T-cell (primary cell): ENCODE data around the gene ADPGK. TPM values are rescaled to one million over a fixed set of nuclear protein-coding genes. Genes with fewer than 3 reads are reported as not detected.

Experiments
- ATAC-seq, 4 experiments: fragments of 200-7000 bp in 3 of 4; fragments of 150-1000 bp in 1 of 4; cut with Tn5 transposase; replicated peaks in 1 of 4; 1 replicate in 3 of 4; 2 replicates in 1 of 4; pipeline ENCODE4 v1.10.0; 2021; ENCODE audit warnings: moderate library complexity in 3 of 4, mild to moderate bottlenecking in 2 of 4, moderate number of reproducible peaks in 1 of 4
- CTCF ChIA-PET, 2 donors: fragments of 300-600 bp; sonication (Branson Sonifier 250); formaldehyde crosslinking; loops; one replicate each; lab custom pipeline; 2022; ENCODE audit warnings: antibody characterized with exemption in 2 of 2; lab: Charles Lee
- POLR2A ChIA-PET, 2 donors: fragments of 300-600 bp; sonication (Branson Sonifier 250); formaldehyde crosslinking; loops; one replicate each; lab custom pipeline; 2022; ENCODE audit warnings: antibody characterized with exemption in 2 of 2; lab: Charles Lee
- DNase-seq, 35 experiments: peaks; one replicate each; pipeline versions ENCODE4 v3.0.0 to v3.0.0-alpha.2; 2013 to 2023
- H3K27ac ChIP-seq: one replicate; pipeline ENCODE4 v1.5.1; 2013; ENCODE audit warnings: low read length
- H3K27me3 ChIP-seq, 2 experiments: replicated peaks in 1 of 2; 1 replicate in 1 of 2; 2 replicates in 1 of 2; pipeline versions ENCODE4 v1.6.1 to v1.7.0; 2013; ENCODE audit warnings: low read length in 1 of 2, mixed read lengths in 1 of 2; ENCODE audit not compliant: control insufficient read depth in 2 of 2, insufficient read depth in 2 of 2; ENCODE audit errors: extremely low read depth in 1 of 2
- H3K36me3 ChIP-seq, 2 donors: 1 replicate in 1 of 2; 2 replicates in 1 of 2; pipeline versions ENCODE4 v1.6.1 to v1.7.0; 2013; ENCODE audit warnings: low read length in 1 of 2; ENCODE audit not compliant: control insufficient read depth in 2 of 2, insufficient read depth in 1 of 2; ENCODE audit errors: extremely low read depth in 1 of 2
- H3K4me1 ChIP-seq, 2 experiments: 1 replicate in 1 of 2; 2 replicates in 1 of 2; pipeline versions ENCODE4 v1.6.1 to v1.7.0; 2013; ENCODE audit warnings: low read length in 2 of 2, mixed read lengths in 1 of 2; ENCODE audit not compliant: insufficient read depth in 2 of 2, control insufficient read depth in 1 of 2; ENCODE audit errors: extremely low read depth in 1 of 2
- H3K4me3 ChIP-seq, 2 donors: 1 replicate in 1 of 2; 2 replicates in 1 of 2; pipeline versions ENCODE4 v1.5.1 to v1.7.0; 2013; ENCODE audit warnings: mild to moderate bottlenecking in 2 of 2, low read length in 1 of 2, moderate library complexity in 1 of 2; ENCODE audit not compliant: control insufficient read depth in 1 of 2; ENCODE audit errors: extremely low read depth in 1 of 2
- H3K9me3 ChIP-seq: 2 replicates; pipeline ENCODE4 v1.7.0; 2013
- H3K27ac Mint-ChIP-seq, 2 donors: one replicate each; pipeline ENCODE4 v1.8.0; 2020 to 2021; ENCODE audit warnings: mild to moderate bottlenecking in 2 of 2, mixed read lengths in 2 of 2
- H3K27me3 Mint-ChIP-seq, 2 donors: one replicate each; pipeline ENCODE4 v1.8.0; 2021 to 2022; ENCODE audit warnings: mixed read lengths in 2 of 2
- H3K36me3 Mint-ChIP-seq: one replicate; pipeline ENCODE4 v1.8.0; 2021; ENCODE audit warnings: mixed read lengths
- H3K4me1 Mint-ChIP-seq, 3 donors: one replicate each; pipeline ENCODE4 v1.8.0; 2020 to 2022; ENCODE audit warnings: mixed read lengths in 3 of 3, mild to moderate bottlenecking in 1 of 3
- H3K4me3 Mint-ChIP-seq, 3 donors: one replicate each; pipeline ENCODE4 v1.8.0; 2020 to 2022; ENCODE audit warnings: mild to moderate bottlenecking in 3 of 3, mixed read lengths in 3 of 3, moderate library complexity in 3 of 3
- H3K9me3 Mint-ChIP-seq, 3 donors: one replicate each; pipeline ENCODE4 v1.8.0; 2020 to 2022; ENCODE audit warnings: mixed read lengths in 3 of 3
- WGBS: methylation state at CpG from one replicate; pipeline ENCODE4 v1.1.5; 2013; ENCODE audit warnings: missing lambda C conversion rate; ENCODE audit not compliant: insufficient coverage; 5-methylcytosine and 5-hydroxymethylcytosine counted together
- total RNA-seq, 35 experiments: library from RNA in 6 of 35; stranded (reverse) in 6 of 35; fragments of 120-200 nt in 1 of 35; gene quantifications; one replicate each; pipeline versions ENCODE4 v1.2.1 to v1.2.4 and lab custom pipeline; 2013 to 2026

Gene ADPGK
- total RNA-seq, 5 donors from 2014 or later (not counting 1 experiment from before 2014, with no cell fraction given): 97.0 to 106 (median 102) TPM

GRCh38 chr15:72793766-72794660, 10.5 kb upstream of the ADPGK start:
- DNase-seq (no peak), ATAC-seq (no peak)
- no peak overlapping the region for H3K4me3 ChIP-seq
- H3K4me1 Mint-ChIP-seq: peaks cover 10 to 17% (median 13%) of the 10 kb centered on the region in 3 donors
- H3K27me3 ChIP-seq: peaks cover 3 to 15% of the 10 kb centered on the region in 2 experiments
- H3K9me3 Mint-ChIP-seq: no peaks in the 10 kb centered on the region
- H3K27ac Mint-ChIP-seq: no peak overlapping the region
- no peaks in the 10 kb centered on the region for H3K36me3 Mint-ChIP-seq
- no peaks in the 10 kb centered on the region for H3K36me3 ChIP-seq
- ChIA-PET POLR2A (interaction anchor here in 1 of 2 donors (0.6 kb wide), 1 partner anchor 11 kb away, joined by 3 read pairs; no protein-coding TSS in a partner anchor), CTCF (interaction anchor here in 1 of 2 donors (0.6 kb wide), 1 partner anchor 447 kb away, joined by 3 read pairs; no protein-coding TSS in a partner anchor)
- H3K9me3 ChIP-seq: no peaks in the 10 kb centered on the region
- H3K27me3 Mint-ChIP-seq: peaks cover 7 to 15% of the 10 kb centered on the region in 2 donors
- WGBS: 79% methylated on average over 3 of the region's 7 CpGs
- no peak overlapping the region for H3K4me3 Mint-ChIP-seq
- peaks cover 0 to 10% of the 10 kb centered on the region in 2 experiments for H3K4me1 ChIP-seq
- H3K27ac ChIP-seq: no peak overlapping the region

GRCh38 chr15:72792431-72792830, 8.9 kb upstream of the ADPGK start:
- Histone ChIP-seq H3K27me3 (peaks cover 3 to 10% of the 10 kb centered on the region in 2 experiments), H3K9me3 (no peaks in the 10 kb centered on the region), H3K4me1 (peaks cover 0 to 10% of the 10 kb centered on the region in 2 experiments), H3K27ac (no peak overlapping the region), H3K36me3 (no peaks in the 10 kb centered on the region), H3K4me3 (no peak overlapping the region)
- CTCF ChIA-PET: interaction anchor here (0.6 to 0.9 kb wide), 4 partner anchors 20 to 408 kb away, joined by 3 to 11 read pairs (median 5); no protein-coding TSS in a partner anchor
- H3K27me3 Mint-ChIP-seq: peaks cover 4 to 8% of the 10 kb centered on the region in 2 donors
- H3K4me3 Mint-ChIP-seq: no peak overlapping the region
- H3K4me1 Mint-ChIP-seq: peaks cover 9 to 17% (median 10%) of the 10 kb centered on the region in 3 donors
- no peak for DNase-seq
- H3K9me3 Mint-ChIP-seq: no peaks in the 10 kb centered on the region
- POLR2A ChIA-PET: no interaction called here
- H3K36me3 Mint-ChIP-seq: no peaks in the 10 kb centered on the region
- WGBS: 100% methylated on average over 1 of the region's 2 CpGs
- no peak for ATAC-seq
- H3K27ac Mint-ChIP-seq: no peak overlapping the region

GRCh38 chr15:72790302-72790910, 6.8 kb upstream of the ADPGK start:
- Mint-ChIP-seq H3K27ac (no peak overlapping the region), H3K36me3 (no peaks in the 10 kb centered on the region), H3K27me3 (peaks cover 0 to 3% of the 10 kb centered on the region in 2 donors), H3K4me3 (no peak overlapping the region), H3K9me3 (no peaks in the 10 kb centered on the region), H3K4me1 (peaks cover 0 to 28% (median 7%) of the 10 kb centered on the region in 3 donors)
- ChIA-PET CTCF (no interaction called here), POLR2A (no interaction called here)
- ATAC-seq (no peak), DNase-seq (no peak)
- WGBS: no CpG with 5 or more reads among the region's 1 CpG
- H3K9me3 ChIP-seq: no peaks in the 10 kb centered on the region
- no peaks in the 10 kb centered on the region for H3K36me3 ChIP-seq
- peaks cover 0 to 3% of the 10 kb centered on the region in 2 experiments for H3K27me3 ChIP-seq
- no peak overlapping the region for H3K27ac ChIP-seq
- H3K4me1 ChIP-seq: peaks cover 0 to 15% of the 10 kb centered on the region in 2 experiments
- H3K4me3 ChIP-seq: no peak overlapping the region

GRCh38 chr15:72787526-72787925, 4.0 kb upstream of the ADPGK start:
- H3K27ac Mint-ChIP-seq: peak overlapping the region; percentile 82 to 95
- H3K27me3 Mint-ChIP-seq: peaks cover 0 to 2% of the 10 kb centered on the region in 2 donors
- H3K4me3 ChIP-seq: no peak overlapping the region
- peaks cover 4 to 30% of the 10 kb centered on the region in 2 experiments for H3K4me1 ChIP-seq
- H3K36me3 ChIP-seq: no peaks in the 10 kb centered on the region
- DNase-seq (no peak), ATAC-seq (no peak)
- no CpG with 5 or more reads among the region's 1 CpG for WGBS
- POLR2A ChIA-PET: no interaction called here
- no peaks in the 10 kb centered on the region for H3K9me3 ChIP-seq
- H3K9me3 Mint-ChIP-seq: no peaks in the 10 kb centered on the region
- CTCF ChIA-PET: no interaction called here
- no peaks in the 10 kb centered on the region for H3K36me3 Mint-ChIP-seq
- H3K27ac ChIP-seq: peak overlapping the region; percentile 91
- no peaks in the 10 kb centered on the region for H3K27me3 ChIP-seq
- no peak overlapping the region for H3K4me3 Mint-ChIP-seq
- H3K4me1 Mint-ChIP-seq: peaks cover 18 to 49% (median 24%) of the 10 kb centered on the region in 3 donors

GRCh38 chr15:72786676-72787345, 3.3 kb upstream of the ADPGK start:
- ATAC-seq: no peak

GRCh38 chr15:72786242-72786641, 2.7 kb upstream of the ADPGK start:
- H3K27ac ChIP-seq: peak overlapping the region; percentile 91
- no peaks in the 10 kb centered on the region for H3K9me3 ChIP-seq
- no peak for DNase-seq
- ATAC-seq: no peak
- Mint-ChIP-seq H3K27me3 (no peaks in the 10 kb centered on the region), H3K4me1 (peaks cover 29 to 60% (median 34%) of the 10 kb centered on the region in 3 donors), H3K4me3 (no peak overlapping the region), H3K9me3 (no peaks in the 10 kb centered on the region), H3K27ac (peak overlapping the region; percentile 82 to 95), H3K36me3 (peaks cover 5% of the 10 kb centered on the region)
- 100% methylated on average over 3 of the region's 4 CpGs for WGBS
- H3K4me1 ChIP-seq: peaks cover 15 to 42% of the 10 kb centered on the region in 2 experiments
- POLR2A ChIA-PET: no interaction called here
- no peak overlapping the region for H3K4me3 ChIP-seq
- CTCF ChIA-PET: interaction anchor here in 1 of 2 donors (0.5 kb wide), 1 partner anchor 57 kb away, joined by 3 read pairs; no protein-coding TSS in a partner anchor
- H3K36me3 ChIP-seq: peaks cover 0 to 3% of the 10 kb centered on the region in 2 donors
- H3K27me3 ChIP-seq: no peaks in the 10 kb centered on the region

More at GRCh38 chr15:72786676-72787345, 3.3 kb upstream of the ADPGK start:
- H3K27ac Mint-ChIP-seq: peak overlapping the region; percentile 82 to 95
- Histone ChIP-seq H3K27ac (peak overlapping the region; percentile 91), H3K4me1 (peaks cover 9 to 38% of the 10 kb centered on the region in 2 experiments), H3K36me3 (no peaks in the 10 kb centered on the region), H3K4me3 (no peak overlapping the region), H3K27me3 (no peaks in the 10 kb centered on the region), H3K9me3 (no peaks in the 10 kb centered on the region)
- POLR2A ChIA-PET: no interaction called here
- 74% methylated on average over 7 of the region's 8 CpGs for WGBS
- H3K4me3 Mint-ChIP-seq: no peak overlapping the region
- no peaks in the 10 kb centered on the region for H3K36me3 Mint-ChIP-seq
- H3K27me3 Mint-ChIP-seq: no peaks in the 10 kb centered on the region
- CTCF ChIA-PET: interaction anchor here in 1 of 2 donors (0.5 kb wide), 1 partner anchor 58 kb away, joined by 3 read pairs; no protein-coding TSS in a partner anchor
- H3K9me3 Mint-ChIP-seq: no peaks in the 10 kb centered on the region
- no peak for DNase-seq
- peaks cover 24 to 54% (median 29%) of the 10 kb centered on the region in 3 donors for H3K4me1 Mint-ChIP-seq
